ENCODE measurements around the gene CYP2C8. TPM values are rescaled to one million over a fixed set of nuclear protein-coding genes. Genes with fewer than 3 reads are reported as not detected.

Gene CYP2C8
- total and polyA plus RNA-seq, 2 donors (not counting 1 experiment from before 2014, with no cell fraction given), result 1.9 to 2.1 TPM

Small RNA genes lying within 50 kb of the gene (small RNA-seq; reads per million reads assigned to genes)
- not detected for gene CYP2C60P (ENCODE audit: insufficient read length, low read depth, low replicate concordance)

Other genes with a start within 250 kb of the CYP2C8 start
- gene CYP2C9, start 130.8 kb downstream of the CYP2C8 start, total RNA-seq, result not detected in 2 replicates
- gene CYP2C9, start 130.8 kb downstream of the CYP2C8 start, polyA plus RNA-seq, result not detected in 2 replicates
- gene ACSM6, start 124.7 kb upstream of the CYP2C8 start, total RNA-seq, result not detected in 2 replicates
- not detected in 2 replicates for gene ACSM6, start 124.7 kb upstream of the CYP2C8 start, polyA plus RNA-seq
- gene PDLIM1, start 221.5 kb upstream of the CYP2C8 start, total RNA-seq, result 123 and 126 TPM in 2 replicates
- gene PDLIM1, start 221.5 kb upstream of the CYP2C8 start, polyA plus RNA-seq, result 135 TPM in 2 replicates